ENCODE measurements around the gene HOXA1.
"Not testable (repeated sequence)": the region's sequence is repeated elsewhere in the genome, so short reads cannot be mapped to it uniquely, and the experiment has no call there.

Gene HOXA1

DNA sequence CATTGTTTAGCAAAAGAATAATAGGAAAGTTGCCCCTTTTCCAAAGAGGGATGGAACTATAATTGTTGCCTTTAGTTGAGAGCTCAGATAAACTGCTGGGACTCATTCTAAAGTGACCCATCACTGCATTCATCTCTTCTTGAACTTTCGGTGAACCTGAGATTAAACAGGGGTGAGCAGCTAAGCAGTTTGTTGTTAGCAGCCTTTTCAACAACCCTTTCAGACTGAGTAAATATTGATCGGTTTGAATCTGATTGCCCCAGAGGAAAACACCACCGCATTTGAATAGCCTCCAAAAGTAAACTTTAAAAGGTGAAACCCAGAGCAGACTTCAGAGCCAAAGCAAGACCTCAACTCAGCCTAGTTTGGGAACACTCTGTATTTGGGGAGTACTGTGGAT, 4.7 kb downstream of the HOXA1 start:
- no peak for DNase-seq

DNA sequence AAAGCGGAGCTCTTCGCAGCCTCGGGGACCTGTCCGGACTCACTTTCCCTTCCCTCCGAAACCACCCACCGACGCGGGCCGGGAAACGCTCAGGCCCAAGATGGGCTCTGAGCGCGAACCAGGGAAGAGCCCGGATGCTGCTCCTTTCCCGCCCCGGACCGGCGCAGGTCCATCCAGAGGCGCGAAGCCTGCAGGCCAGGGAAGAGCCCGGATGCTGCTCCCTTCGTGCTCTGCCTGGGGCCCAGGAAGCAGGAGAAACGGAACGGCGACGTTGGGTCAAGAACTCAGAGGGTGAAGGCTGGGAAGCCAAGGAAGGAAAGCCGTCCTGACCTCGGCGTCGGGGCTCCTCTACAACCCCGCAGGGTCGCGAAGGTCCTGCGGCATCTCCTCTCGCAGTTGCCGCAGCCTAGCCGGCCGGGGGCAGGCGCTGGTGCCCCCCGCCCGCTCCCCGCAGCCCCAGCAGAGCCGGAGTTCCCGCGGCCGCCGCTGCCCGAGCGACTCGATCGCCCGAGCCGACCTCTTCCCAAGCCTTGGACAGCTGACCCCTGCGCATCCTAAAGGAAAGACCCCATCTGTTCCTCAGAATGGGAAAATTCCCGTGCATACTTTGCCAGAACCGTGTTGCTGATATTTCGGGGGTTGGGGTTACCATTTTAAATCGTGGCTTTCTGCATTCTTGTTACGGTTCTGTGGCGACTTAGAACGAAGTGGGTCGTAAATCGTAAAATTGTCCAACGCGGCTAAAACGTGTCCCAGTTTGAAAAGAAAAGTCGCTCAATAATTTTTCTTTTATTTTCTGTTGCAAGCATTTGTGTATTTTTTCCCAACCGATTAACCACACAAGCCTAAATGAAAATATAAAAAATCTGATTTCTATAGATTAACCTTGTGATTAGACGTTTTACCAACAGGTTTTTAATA, 7.5 kb downstream of the HOXA1 start:
- no peak for DNase-seq

DNA sequence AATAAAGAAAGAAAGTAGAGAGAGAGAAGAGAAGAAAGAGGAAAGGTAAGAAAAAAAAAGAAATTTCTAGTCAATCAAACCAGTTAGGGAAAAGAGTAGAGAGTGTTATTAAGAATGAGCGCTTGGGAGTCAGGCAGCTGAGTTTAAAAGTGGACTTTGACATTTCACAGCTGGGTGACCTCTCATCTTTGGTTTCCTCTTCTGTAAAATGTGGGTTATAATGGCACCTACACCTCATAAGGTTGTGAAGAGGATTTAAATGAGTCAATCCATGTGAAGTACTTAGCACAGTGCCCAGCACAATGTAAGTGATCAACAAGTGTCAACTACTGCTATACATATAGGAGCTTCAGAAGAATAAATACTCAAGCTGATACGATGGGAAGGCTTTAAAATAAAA, 12.2 kb downstream of the HOXA1 start:
- no peak for DNase-seq

DNA sequence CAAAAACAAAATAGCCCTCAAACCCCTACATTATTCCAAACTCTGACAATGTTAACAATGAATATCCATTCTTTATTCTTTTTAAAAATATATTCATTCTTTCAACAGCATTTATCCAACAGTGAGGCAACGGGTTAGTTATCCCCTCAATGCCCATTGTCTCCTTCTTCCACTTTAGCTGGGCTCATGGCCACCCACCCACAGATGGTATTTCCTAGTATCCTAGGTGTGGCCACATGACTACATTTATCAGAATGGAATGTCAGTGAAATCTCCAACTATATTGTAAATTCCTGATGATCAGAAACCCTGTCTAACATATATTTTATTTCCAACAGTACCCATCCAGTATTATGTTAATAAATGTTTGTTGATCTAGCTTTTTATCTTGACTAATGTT, 13.6 kb downstream of the HOXA1 start:
- DNase-seq, result no peak

DNA sequence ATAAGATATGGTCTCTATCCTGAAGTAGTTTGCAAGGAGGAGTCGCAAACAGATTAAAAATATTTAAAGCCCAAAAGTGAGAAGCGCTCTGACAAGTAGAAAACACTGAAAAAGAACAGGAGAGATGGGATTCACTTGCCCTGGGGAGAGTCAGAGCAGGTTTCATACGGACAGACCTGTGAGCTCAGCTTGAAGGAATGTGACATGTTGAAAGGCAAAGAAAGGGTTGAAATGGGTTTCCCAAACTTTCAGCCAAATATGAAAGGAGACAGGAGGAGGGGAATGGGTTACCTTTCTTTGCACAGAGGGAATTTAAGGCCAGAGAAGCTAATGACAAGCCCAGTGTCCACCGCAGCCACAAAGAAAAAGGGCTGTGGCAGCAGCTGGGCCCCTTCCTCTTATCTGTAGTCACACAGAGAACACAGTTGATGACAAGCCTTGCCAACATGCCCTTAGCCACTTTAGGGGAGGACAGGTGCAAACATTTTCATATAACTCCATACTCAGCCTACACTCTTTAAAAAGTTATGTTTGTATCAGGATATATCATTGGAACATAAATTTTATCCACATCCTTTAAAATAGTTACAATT, 14.9 kb downstream of the HOXA1 start:
- no peak for DNase-seq

DNA sequence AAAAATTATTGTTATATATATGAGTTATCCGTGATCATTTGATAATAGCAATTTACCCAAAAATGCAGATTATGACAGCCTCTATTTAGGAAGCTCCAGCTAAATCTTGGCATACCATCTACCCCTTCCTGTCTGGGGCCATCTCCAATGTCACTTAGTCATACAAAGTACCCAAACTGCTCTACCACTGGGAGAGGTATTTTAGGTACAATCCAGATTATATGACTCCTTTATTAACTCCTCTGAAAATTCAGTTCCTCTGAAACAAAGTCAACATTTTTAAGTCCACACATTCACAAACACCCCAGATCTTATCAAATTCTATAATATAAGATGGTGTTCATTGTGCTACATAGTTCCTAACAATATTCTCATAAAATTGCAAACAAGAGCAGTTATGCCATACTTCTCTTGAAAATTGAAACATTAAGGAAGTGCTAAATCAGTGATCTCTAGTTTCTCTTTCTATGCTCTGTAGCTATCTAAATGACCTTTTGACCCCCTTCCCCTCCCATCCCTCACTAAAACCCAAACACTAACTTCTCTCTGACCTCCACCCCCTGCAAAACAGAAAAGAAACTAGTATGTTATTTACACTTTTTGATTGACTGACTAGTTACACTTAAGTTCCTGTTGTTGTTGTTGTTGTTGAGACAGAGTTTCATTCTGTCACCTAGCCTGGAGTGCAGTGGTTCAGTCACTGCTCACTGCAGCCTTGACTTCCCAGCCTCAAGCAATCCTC, 16.4 kb downstream of the HOXA1 start:
- DNase-seq, result no peak

DNA sequence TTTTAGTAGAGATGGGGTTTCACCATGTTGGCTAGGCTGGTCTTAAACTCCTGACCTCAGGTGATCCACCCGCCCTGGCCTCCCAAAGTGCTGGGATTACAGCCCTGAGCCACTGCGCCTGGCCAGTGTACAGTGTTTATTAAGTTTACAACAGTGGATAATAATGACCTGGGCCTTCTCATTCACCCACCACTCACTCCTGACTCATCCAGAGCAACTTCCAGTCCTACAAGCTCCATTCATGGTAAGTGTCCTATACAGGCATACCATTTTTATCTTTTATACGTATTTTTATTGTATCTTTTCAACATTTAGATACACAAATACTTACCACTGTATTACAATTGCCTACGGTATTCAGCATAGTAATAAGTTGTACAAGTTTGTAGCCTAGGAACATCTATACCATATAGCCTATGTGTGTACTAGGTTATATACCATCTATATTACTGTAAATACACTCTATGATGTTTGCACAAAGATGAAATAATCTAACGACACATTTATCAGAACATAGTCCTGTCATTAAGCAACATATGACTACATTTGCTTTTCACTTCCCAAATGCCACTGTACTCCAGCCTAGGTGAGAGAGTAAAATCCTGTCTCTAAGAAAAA, 17.1 kb downstream of the HOXA1 start:
- no peak for DNase-seq

DNA sequence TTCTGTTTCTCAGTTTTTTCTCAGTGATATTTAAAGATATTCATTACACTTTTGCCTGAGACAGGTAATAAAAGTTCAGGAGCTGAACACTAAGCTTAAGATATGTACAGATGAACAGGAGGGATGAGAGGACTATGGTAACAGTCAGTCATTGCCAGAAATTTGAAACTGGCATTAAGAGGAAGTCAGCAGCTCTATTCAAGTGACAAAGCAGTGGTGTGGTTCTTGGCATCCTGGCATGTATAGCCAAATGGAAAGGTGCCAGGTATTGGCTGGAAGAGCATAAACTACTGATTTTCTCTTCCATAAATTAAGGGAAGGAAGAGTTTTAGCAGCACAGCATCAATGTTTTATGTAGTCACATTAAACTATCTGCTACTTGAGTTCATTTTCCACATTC, 22.7 kb downstream of the HOXA1 start:
- no peak for DNase-seq

DNA sequence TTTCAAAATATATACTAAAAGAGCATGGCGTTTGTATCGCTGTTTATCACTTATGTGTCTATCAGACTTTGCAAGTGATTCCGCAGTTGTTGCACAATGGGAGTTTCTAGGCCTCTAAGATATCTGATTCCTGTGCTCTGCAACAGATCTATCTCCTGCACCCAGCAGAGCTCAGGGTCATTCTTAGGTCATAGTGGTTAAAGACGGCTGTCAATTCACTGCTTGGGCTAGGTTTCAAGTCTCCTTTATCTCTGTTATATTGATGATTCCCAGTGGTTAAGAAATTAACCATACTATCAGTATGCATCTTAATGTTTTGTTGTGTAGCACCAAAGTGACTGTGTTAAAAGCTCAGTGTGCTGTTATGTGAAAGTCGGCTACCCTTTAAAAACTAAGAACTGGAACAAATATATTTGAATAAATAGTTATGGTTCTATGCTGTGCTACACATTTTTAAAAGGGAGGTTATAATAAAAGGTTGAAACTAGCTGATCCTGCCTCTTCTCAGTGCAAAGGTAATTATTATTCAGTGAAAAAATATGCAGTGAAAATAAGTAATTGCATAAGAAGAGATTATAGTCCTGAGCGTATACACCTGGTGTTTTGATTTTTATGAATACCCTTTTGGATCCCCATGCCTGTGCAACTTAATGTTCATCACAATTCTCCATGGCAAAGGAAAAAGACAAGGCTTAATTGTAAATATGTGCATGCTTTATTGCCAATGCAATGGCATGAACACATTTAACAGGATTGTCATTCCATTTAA, 24.0 kb downstream of the HOXA1 start:
- DNase-seq, result no peak

DNA sequence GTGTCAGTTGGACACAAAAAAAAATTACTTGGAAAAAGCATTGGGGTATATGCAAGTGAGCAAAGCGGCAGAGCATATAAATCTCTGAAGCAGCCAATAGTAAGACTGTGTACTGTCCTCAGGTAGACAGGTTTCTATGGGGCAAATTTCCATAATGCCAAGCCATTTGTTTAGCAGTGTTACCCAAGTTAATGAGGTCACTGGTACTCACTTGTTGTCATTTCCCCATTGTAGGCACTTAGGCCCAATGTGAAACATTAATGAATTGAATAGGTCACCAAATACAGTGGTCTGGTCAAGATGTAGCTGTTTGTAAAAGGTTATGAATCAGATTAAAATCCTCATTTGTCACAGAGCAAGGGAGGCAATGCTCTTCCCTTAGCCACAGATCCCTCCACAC, 27.5 kb downstream of the HOXA1 start:
- DNase-seq, result no peak

DNA sequence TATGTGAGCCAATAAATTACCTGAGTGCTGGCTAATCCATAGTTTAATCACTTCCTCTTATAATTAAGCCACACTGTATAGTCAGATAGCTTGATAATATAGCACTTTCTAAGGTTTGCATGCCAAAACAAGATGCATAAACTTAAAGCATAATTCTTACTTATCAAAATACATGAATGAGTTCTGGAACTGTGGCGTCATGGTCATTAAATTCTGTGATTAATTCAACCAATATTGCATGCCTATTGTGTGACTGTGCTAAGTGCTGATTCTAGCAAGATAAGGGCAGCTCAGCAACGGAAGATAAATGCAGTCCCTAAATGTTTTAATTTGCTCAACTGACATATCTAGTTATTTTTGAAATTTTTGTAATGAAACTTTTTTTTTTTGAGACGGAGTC, 29.7 kb downstream of the HOXA1 start:
- no peak for DNase-seq

DNA sequence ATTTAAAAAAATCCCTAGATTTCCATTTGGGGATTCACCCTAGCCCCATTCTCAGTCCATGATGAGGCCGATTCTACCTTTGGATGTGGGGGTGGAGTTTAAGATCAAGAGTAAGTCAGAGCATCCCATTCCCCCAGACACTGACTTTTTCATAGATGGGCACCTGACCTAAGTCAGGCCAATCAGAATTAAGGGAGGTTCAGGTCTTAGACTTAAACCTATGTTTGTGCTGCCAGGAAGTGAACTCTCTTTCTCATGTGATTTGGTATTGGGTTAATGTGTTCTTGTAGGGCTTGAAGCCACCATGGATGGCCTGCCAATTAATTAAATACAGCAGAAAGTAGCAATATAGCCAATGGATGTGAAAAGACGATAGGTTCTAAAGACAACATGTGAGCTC, 30.1 kb downstream of the HOXA1 start:
- DNase-seq, result no peak

DNA sequence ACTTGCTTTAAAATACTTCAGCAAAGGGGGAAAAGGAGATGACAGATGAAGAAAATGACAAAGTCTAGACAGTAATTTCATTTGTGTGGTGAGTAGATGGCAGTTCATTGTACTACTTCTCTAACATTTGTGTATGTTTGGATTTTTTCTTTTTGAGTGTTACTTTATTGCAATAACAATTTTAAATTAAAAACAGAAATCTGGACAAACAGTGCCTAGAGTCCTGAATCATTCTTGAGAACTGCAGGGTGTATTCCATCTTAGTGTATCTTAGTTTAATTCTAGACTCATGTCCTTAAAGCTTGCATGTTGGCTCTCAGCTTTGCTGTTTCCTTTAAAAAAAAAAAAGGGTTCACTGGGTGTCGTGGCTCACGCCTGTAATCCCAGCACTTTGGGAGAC, 31.1 kb downstream of the HOXA1 start:
- no peak for DNase-seq

DNA sequence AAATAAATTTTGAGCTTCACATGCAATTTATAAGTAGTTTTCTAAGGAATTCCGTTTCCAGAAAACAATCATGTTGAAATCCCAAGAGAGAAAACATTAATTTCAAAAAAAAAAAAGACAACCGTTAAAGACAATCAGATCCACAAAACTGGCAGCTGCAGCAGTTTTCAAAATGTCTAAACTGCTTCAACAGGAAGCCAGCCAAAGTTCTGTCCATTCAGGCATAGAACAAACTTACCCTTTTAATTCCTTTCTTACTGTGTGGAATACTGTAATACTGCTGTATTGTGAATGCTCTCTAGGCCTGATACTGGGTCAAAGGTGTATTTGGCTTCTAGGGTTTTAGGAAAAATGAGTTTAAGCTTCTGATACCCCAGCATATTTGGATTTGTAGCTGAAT, 31.6 kb downstream of the HOXA1 start:
- DNase-seq, result no peak

DNA sequence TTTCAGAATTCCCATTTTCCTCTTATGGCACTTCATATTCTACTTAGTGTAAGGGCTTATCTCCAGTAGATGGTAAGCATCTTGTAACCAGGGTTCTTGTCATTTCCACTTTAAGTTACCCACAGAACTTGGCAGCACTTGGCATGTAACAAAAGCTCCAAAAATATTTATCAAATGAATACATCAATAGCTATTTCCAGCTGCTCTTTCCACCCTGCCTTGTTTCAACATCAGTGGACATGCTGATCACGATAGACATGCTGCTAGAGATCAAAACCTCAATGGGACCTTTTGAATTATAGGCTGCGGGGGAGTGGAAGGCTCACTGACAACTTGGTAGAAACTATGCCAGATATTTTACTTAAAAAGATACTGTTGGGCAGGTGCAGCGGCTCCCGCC, 32.9 kb downstream of the HOXA1 start:
- DNase-seq, result no peak

DNA sequence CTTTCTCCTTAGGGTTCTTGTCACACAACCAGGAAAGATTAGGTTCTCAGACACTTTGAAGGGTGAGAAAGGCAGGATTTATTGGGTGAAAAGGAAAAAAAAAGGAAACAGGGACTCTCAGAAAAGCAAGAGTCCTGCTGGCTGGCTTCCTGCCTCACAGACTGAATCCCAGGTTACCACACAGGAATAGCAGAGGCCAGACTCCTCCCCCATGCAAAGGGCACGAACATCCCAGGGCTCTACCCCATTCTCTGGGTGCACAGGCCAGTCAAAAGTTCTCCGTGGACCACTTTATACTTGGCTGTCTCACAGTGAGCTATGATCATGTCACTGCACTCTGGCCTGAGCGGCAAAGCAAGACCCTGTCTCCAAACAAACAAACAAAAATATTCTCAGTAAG, 42.6 kb downstream of the HOXA1 start:
- no peak for DNase-seq

DNA sequence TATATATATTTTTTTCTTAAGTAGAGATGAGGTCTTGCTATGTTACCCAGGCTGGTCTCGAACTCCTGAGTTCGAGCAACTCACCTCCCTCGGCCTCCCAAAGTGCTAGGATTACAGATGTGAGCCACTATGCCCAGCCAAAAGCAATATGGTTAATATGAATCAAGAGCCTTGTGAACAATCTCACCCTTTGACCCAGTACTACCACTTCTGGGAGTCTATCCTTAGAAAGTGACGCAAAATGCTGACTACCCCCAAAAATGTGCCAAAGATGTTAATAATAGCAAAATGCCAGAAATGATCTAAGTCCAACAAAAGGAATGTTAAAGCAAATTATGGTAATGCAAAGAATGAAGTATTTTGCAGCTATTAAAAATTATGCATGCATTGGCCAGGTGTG, 44.3 kb downstream of the HOXA1 start:
- DNase-seq, result no peak

DNA sequence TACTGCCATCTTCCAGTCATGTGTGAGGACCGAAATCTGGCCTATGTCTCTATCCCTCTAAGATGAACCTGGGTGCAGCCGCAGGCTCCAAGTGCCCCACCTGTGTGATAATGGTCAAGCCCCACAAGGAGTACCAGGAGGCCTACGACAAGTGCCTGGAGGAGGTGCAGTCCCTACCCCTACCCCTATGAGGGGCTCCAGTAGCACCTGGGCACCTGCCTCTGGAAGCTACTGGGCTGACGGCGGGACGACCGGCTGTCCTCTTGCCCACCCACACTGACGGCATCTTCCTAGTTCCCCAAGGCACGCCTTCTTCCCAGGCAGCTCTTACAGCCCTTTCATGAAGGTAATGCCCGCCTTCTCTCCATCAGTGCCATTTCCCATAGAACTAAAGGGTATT, 47.4 kb downstream of the HOXA1 start:
- no peak for DNase-seq

DNA sequence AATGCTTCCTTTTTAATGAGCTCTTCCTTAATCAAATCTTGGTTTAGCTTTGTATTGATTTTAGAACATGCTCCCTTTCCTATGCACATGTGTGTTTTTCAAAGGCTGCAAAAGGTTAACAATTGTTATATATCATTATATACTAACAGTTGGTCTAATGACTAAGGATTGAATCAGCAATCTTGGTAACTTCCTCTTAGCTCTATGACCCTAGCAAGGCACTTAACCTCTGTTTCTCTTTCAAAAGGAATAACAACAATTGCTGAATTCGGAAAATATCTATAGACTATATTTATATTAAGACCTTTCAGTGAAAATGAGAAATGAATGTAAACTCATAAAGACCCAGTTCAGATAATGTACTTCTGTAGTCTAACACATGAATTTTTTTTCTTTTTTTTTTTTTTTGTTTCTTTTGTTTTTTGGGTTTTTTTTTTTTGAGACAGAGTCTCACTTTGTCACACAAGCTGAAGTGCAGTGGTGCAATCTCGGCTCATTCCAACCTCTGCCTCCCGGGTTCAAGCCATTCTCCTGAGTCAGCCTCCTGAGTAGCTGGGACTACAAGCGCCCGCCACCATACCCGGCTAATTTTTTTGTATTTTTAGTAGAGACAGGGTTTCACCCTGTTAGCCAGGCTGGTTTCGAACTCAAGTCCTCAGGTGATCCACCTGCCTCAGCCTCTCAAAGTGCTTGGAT, 48.8 kb downstream of the HOXA1 start:
- DNase-seq, result no peak

DNA sequence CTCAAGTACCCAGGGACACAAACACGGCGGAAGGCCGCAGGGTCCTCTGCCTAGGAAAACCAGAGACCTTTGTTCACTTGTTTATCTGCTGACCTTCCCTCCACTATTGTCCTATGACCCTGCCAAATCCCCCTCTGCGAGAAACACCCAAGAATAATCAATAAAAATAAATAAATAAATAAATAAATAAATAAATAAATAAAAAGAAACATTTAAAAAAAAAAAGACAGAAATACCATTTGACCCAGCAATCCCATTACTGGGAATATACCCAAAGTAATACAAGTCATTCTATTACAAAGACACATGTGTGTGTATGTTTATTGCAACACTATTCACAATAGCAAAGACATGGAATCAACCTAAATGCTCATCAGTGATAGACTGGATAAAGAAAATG, 49.8 kb downstream of the HOXA1 start:
- not testable (repeated sequence) for DNase-seq

DNA sequence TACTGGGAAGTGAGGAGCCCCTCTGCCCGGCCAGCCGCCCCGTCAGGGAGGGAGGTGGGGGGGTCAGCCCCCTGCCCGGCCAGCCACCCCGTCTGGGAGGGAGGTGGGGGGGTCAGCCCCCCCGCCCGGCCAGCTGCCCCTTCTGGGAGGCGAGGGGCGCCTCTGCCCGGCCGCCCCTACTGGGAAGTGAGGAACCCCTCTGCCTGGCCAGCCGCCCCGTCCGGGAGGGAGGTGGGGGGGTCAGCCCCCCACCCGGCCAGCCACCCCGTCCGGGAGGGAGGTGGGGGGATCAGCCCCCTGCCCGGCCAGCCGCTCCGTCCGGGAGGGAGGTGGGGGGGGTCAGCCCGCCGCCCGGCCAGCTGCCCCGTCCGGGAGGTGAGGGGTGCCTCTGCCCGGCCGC, 50.7 kb downstream of the HOXA1 start:
- not testable (repeated sequence) for DNase-seq
